NCI-H345 treated with DMSO at 0.1 percent for 48 hours (cell line): Measurements from ENCODE around the gene DCBLD1.

Experiments
- DNase-seq: peaks from one replicate; lab custom pipeline; 2025; ENCODE audit not compliant: unreplicated experiment; lab: John Stamatoyannopoulos, UW

The DCBLD1 gene

DNA sequence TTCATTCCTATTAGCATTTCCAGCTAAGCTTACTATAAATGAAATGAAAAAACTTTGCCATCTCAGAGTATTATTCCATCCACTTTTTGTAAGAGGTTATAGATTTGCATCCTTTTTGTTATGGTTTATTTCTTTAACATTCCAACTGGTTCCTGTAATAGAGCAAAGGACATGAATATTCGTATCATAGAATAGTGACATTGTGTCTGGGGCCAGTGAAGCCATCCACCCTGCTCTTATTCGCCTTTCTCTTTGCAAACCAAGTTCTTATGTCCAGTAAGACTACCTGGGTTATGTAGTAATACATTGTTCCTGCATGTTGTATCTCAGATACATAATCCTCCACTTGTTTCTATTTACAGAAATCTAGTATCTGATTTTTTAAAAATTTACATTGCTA is 43.1 kb downstream of the DCBLD1 start:
- DNase-seq = no peak

DNA sequence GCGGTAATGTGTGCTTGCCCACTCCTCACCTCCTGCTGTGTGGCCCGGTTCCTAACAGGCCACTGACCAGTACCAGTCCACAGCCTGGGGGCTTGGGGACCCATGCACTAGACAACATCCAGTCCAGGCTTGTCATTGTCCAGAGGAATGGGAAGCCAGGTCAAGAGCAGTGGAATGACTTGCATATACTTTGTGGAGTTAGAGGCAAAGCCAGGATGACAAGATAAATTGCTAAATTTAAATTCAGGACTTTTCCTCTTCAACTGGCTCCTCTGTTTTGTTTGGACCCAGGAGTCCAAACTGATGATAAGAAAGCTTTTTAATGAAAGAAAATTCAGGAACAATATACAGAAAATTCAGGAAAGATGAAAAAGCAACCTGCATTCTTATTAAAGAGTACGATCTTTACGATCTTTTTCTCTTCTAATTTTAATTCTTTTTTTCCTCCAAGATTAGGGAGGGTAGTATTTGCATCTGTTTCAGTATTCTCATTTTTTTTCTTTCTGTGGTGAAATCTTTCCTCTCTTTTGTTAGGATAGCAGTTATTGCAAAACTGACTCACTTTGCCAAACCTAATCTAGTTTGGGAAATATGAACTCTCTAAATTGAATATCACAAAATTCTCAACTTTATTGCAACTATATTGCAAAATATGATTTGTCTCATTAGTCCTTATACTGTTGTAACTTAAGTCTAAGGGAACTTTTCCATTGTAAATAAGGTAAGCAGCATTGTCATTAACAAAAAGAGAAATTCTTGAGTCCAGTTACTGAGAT is 48.2 kb downstream of the DCBLD1 start:
- no peak for DNase-seq

DNA sequence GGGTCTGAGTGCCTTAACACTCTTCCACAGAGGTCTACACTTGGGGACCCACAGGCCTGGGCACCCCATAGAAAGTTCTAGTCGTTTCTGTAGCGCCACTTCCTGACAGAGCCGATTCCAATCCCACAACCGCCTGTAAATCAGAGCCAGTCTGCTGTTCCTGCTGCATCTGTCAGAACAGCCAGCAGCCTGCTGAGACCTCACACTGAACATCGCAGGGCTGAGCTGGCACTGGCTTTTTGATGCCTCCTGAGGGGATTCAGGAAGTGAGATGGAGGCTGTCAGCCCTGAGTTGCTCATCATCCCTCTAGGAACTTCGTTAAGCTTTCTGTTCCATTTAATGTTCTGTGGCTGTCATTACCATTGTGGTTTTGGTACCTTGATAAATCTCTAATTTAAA is 48.9 kb downstream of the DCBLD1 start:
- DNase-seq = no peak

DNA sequence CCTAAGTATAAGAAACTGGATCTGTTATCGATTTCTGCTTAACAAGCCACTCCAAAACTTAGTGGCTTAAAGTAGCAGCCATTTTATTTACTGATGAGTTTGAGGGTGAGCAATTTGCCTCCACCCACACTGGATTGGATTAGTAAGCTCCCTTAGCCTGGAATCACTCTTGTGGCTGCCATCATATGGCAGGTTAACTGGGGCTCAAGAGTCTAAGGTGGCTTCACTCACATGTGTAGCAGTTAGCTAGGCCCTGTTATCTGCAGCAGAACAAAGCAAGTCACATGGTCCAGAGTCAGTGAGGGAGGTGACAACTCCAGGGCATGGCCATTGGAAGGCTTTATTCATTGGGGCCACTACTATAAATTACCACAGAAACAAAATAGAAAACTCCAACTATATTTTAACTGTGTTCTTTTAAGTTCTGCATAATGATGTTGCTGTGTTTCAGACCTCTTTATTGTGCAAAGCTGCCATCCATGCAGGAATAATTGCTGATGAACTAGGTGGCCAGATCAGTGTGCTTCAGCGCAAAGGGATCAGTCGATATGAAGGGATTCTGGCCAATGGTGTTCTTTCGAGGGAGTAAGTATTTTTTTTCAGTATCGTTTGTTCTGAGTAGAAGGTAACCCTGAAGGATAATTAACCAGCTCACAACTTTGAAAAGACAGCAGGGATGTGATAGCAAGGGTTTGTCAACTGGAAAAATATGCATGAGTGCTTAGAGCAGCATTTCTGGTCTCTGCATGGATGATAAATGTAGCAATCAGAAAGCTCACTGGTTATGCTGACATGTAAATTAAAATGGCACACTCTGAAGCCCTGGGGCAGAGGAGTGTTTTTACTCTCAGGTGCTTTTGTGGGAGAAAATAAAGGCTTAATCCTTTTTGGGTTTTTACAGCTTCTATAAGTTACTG is 49.6 kb downstream of the DCBLD1 start:
- no peak for DNase-seq

DNA sequence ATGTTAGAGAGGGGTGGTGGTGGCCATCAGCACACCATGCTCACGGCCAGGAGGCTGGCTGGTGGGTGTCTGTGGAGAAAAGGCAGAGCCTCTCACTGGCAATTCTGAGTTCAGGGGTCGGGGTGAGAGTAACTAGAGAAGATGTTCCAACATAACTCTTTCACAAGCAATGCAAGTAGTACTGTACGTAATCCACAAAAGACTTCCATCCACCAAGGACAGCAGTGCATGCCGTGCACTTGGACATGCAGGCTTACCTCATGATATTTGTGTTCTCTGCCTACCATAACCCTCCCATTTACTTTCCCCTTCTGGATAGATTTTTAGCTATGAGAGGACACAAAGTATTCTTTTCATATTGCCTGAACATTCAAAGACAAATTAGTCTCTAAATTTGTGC is 51.3 kb downstream of the DCBLD1 start:
- DNase-seq = no peak

DNA sequence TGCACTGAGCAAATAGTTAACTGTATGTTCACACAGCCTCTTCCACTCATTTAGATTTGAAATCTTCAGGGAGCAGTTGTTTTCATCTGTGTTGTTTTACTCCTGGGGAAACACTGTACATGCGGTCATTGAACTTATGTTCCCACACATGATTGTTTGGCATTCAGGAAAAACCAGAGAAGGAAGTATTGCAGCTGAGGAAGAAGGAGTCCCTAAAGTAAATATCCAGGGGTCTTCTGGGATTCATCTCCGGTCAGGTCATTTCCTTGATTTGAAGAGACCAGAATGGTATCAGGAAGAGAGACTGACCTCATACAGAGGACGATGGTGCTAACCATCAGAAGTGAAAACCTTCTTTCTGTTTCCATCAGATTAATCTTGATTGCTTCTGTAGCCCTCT is 52.5 kb downstream of the DCBLD1 start:
- no peak for DNase-seq

DNA sequence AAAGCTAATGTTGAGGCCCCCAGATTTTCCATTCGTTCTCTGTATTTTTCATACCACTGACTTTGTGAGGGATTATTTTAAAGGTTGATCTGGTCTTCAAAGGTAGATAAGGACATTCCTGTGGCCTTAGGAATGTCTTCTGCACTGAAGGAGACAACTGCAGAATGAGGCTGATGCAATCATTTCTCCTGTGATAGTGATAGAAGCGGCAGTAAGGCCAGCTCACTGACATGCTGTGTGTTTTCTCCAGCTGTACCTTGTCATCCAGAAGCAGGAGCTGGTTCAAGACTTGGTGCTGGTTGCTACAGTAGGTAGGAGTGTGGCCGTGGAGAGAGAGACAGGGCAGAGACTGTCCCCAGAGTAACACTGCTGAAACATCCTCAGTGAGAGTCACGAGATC is 53.8 kb downstream of the DCBLD1 start:
- no peak for DNase-seq

DNA sequence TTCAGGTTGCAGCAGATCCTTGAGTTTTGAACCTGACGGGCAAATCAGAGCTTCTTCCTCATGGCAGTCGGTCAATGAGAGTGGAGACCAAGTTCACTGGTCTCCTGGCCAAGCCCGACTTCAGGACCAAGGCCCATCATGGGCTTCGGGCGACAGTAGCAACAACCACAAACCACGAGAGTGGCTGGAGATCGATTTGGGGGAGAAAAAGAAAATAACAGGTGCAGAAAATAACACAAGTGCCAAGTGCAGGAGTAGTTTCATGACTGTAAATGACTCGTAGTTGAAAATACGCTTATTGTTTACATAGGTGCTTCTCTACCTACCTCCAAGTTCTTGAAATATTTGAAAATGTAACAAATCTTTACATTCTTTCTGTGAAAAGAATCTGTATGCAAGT is 56.1 kb downstream of the DCBLD1 start:
- no peak for DNase-seq

DNA sequence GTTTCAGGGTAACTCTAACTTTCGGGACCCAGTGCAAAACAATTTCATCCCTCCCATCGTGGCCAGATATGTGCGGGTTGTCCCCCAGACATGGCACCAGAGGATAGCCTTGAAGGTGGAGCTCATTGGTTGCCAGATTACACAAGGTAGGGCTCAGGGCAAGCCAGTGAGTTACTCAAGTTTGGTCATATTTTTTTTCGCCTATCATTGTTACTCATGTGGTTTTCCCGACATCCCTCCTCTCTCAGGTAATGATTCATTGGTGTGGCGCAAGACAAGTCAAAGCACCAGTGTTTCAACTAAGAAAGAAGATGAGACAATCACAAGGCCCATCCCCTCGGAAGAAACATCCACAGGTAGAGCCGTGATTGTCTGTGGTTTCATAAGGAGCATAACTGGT is 58.2 kb downstream of the DCBLD1 start:
- no peak for DNase-seq

DNA sequence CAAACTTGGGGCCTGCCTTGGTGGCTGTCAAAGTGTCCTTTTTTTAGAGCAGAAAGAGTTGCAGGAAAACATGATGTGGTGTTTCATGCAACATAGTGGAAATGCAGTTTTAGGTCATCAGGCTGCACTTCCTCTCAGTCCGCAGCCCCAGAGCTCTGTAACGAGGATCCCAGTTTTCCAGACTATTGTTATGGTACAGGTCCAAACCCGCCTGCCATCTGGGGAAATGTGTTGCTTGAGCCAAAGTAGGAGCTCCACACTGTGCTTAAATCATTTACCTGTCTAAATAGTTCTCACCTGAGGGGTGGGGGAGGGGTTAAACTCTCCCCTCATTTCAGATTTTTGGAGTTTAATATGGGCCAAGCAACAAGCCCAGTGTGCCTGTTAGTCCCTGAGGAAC is 60.0 kb downstream of the DCBLD1 start:
- no peak for DNase-seq

DNA sequence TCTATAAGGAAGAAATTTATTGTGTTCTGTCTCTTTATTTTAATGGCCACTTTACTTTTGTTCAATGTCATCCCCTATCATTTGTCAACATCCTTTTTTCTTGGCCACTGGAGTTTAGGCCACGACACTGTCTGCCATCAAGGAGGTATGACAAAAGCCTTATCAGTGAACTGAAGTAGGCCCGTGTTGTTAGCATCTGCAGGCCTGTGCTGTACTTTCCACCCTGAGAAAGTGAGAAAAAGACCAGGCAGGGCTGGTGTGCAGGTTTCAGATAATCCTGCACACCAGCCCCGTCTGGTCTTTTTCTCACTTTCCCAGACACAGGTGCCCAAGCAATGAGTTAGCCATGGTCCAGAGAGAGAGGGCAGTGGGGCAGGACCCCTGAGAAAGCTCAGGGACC is 62.2 kb downstream of the DCBLD1 start:
- no peak for DNase-seq

DNA sequence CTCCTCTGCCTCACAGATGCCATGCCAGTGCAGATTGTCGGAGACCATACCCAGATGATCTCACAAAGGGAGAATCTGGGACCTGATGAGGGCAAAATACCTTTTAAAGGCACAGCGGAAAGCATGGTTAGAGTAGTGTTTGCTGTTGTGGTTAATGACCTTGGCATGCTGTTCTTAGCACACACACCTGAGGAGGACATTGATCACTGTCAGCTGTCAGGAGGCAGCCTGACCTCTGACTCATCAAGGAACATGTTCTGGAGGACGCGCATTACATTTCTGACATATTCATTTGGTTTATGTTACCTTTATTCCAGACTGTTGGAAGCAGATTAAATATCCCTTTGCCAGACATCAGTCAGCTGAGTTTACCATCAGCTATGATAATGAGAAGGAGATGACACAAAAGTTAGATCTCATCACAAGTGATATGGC is 62.7 kb downstream of the DCBLD1 start:
- no peak for DNase-seq

DNA sequence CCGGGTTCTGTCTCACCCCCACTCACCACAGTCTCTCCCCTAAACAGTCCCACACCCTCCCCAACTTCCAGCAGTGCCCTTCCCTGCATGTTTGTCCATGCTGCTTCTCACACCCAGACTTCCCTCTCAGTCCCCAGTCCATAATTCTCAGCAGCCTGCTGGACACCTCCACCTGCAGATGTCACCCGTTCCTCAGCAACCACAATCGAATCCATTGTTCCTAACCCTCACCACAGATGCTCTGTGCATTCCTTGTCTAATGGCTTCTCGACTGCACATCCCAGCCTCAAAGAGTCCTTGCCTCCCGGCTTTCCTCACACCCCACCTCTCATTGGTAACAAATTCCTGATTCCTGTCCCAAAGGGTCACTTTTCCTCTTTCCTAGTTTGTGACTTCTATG is 64.2 kb downstream of the DCBLD1 start:
- DNase-seq = no peak

DNA sequence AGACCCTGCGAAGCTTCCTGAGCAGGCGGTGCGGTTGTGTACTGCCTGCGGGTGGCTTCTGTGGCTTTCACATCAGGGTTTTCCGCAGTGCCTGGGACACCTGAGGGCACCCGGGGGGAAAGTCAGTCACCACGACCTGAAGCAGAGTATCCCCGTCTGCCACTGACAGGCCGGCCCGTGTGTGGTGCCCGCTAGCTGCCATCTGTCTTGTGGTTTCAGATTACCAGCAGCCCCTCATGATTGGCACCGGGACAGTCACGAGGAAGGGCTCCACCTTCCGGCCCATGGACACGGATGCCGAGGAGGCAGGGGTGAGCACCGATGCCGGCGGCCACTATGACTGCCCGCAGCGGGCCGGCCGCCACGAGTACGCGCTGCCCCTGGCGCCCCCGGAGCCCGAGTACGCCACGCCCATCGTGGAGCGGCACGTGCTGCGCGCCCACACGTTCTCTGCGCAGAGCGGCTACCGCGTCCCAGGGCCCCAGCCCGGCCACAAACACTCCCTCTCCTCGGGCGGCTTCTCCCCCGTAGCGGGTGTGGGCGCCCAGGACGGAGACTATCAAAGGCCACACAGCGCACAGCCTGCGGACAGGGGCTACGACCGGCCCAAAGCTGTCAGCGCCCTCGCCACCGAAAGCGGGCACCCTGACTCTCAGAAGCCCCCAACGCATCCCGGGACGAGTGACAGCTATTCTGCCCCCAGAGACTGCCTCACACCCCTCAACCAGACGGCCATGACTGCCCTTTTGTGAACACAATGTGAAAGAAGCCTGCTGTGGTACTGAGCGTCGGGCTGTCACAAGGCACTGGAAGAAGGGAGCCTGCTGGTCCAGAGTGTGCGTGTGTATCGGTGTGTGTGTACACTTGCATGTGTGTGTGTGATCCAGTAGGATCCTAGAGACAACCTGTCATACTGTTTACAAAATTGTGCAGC is 65.5 kb downstream of the DCBLD1 start:
- DNase-seq = no peak

DNA sequence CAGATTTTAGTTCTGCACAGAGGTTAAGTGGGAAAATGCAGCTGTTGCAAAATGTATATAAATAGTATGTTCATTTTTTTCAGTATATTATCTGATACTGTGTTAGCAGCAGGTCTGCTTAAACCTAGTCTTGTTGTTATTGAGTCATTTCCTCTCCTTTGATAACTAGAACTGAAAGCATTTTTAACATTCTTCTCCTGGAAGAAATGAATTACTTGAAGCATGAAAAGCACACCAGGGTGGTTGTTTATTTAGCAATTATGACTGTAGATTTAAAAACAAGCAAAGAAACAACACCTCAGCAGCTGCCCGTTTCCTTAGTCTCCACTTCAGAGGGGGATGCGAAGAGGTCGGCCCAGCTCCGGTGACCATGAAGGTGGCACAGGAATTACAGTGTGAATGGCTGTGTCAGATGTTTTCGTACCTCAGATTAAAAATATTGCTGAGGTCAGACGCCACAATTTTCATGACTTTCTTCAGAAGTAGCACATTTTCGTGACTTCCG is 66.4 kb downstream of the DCBLD1 start:
- DNase-seq = no peak

DNA sequence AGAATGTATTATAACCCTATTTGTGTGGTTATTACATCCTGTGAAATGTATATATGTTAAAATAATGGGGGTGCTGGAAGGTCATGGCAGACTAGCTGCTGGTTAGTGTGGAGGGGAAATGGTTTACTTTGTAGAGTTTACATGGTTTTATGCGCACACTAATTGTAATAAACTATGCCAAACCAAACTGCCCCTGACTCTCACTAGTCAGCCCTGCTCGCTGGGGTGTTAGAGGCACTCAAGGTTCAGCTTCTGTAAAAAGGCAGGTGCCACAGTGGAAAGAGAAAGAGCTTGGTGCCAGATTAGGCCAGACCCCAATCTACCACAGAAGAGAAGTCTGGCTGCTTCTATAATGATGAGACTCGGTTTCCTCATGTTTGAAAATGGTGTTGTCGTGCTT is 67.1 kb downstream of the DCBLD1 start:
- DNase-seq = no peak

DNA sequence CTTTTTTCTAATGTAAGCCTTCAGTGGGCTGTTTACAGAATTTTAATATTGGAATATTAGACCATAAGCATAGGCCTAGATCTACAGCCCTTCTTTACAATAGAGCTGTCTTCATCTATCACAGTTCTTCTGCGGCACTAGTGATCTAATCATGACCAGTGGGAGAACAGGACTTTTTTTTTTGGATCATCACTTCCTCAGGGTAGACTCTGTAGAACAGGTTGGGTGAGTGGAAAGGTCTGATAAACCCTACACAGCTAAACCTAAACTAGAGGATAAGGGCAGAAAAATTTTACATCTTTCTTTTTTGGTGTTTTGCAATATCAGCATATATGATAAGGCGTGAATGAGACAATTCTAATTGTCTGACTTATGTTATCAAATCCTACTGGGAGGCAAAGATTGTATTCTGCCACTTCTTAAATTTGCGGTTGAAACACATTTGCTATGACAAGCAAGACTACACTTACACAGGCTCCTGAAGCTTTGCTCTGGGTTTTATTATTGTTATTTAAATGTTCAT is 67.7 kb downstream of the DCBLD1 start:
- no peak for DNase-seq

DNA sequence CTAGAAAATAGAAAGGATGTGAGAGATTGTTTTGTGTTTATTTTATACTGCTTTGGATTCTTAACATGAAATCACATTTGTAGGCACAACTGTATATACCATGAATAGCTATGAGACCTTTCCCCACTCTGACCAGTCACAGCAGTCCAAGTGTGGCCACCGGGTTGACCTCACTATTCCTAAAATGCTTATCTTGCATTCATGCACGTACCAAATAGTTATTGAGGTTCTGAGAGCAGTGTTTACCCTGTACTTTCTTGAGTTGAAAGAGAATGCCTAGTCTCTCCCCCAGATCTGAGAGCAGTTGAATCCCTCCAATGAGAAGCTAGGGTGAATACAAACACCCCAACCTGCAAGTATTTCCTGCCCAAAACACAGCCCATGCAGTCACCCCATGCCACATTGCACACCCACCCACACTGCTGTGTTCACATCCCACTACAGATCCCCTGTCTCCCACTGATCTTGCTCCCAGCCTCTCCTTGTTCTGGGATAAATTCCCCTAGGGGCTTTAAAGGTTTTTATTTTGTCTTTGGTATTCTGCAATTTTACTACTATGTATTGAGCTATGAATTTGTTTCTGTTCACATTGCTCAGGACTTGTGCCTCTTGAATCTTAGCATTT is 68.3 kb downstream of the DCBLD1 start:
- no peak for DNase-seq

DNA sequence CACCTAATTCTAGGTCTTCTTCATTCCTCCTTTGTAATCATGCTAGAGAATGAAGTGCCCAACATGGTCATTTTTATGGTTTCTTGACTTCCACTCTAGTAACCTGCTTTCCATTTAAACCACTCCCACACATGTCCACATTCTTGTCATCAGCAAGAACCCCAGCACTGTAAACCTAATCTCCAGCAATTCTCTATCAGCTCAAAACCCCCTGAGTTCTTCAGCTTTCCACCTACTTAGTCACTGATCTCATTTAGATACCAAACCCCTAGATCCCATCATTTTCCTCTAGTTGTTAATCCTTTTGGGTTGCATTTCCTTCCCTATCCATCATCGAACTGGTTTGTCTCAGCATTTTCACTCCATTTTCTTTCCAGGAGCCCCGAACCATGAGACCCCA is 70.1 kb downstream of the DCBLD1 start:
- DNase-seq = no peak

DNA sequence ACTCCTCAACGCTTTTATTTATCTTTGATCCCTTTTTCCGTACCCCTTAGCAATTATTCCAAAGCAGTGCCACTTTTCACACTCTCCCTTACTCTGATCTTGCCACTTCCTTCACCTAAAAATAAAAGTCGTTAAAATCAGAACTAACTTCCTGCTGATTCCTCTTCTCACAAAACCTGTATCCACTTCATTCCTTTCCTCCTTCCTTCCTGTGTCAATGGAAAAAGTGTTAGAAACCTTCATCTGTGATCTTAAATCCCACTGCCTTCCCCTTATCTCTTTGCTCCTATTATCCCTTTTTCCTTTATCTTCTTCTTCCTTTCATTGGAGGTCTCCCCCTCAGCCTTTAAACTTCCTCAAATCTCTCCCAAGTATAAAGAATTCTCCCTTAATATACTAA is 70.7 kb downstream of the DCBLD1 start:
- DNase-seq = no peak
